ENCODE data around the gene GPR108.
A peak's percentile ranks its signal among the peaks of the same experiment; 100 is the strongest.
"Not testable (repeated sequence)": the region's sequence is repeated elsewhere in the genome, so short reads cannot be mapped to it uniquely, and the experiment has no call there.

GPR108 gene

GRCh38 chr19:6737284-6737872 lies at the start of gene GPR108:
GPR108 (minus strand) TSS chr19:6737580; CDS start chr19:6737576, 4 bp downstream.
- peaks cover 32 to 37% of the 10 kb centered on the region in 2 donors for H3K4me1 ChIP-seq (ENCODE audit: control insufficient read depth in 1 of 2, insufficient read depth in 2 of 2, low read length in 2 of 2)
- peak within 1 kb of the TSS; percentile 84 for H3K4me3 ChIP-seq (ENCODE audit: low read depth in 1 of 2, low read length in 2 of 2)
- no peaks in the 10 kb centered on the region for H3K27me3 ChIP-seq (ENCODE audit: control insufficient read depth in 1 of 2, insufficient read depth in 2 of 2, low read length in 2 of 2)
- H3K9ac ChIP-seq (ENCODE audit: low read depth in 1 of 2, low read length in 2 of 2), result peak within 1 kb of the TSS; percentile 74 to 88
- H3K36me3 ChIP-seq (ENCODE audit: control insufficient read depth in 1 of 2, insufficient read depth in 2 of 2, low read length in 2 of 2), result peaks cover 11 to 14% of the 10 kb centered on the region in 2 donors
- H3K27ac ChIP-seq (ENCODE audit: low read depth, low read length), result peak within 1 kb of the TSS; percentile 88
- H3K9me3 ChIP-seq (ENCODE audit: control insufficient read depth in 1 of 2, low read length in 2 of 2), result no peaks in the 10 kb centered on the region

- no peaks in the 10 kb centered on the region for H3K36me3 ChIP-seq (ENCODE audit: control insufficient read depth in 1 of 2, insufficient read depth in 2 of 2, low read length in 2 of 2)
- H3K4me3 ChIP-seq (ENCODE audit: low read depth in 1 of 2, low read length in 2 of 2), result no peak overlapping the region
- no peak overlapping the region for H3K9ac ChIP-seq (ENCODE audit: low read depth in 1 of 2, low read length in 2 of 2)
- H3K4me1 ChIP-seq (ENCODE audit: control insufficient read depth in 1 of 2, insufficient read depth in 2 of 2, low read length in 2 of 2), result peaks cover 0 to 8% of the 10 kb centered on the region in 2 donors
- H3K27me3 ChIP-seq (ENCODE audit: control insufficient read depth in 1 of 2, insufficient read depth in 2 of 2, low read length in 2 of 2), result no peaks in the 10 kb centered on the region
- no peak overlapping the region for H3K27ac ChIP-seq (ENCODE audit: low read depth, low read length)
- H3K9me3 ChIP-seq (ENCODE audit: control insufficient read depth in 1 of 2, low read length in 2 of 2), result no peaks in the 10 kb centered on the region
Measured at GRCh38 chr19:6779206-6779605, 41.8 kb upstream of the GPR108 start.

- Histone ChIP-seq H3K9ac (ENCODE audit: low read depth in 1 of 2, low read length in 2 of 2) (no peak overlapping the region), H3K9me3 (ENCODE audit: control insufficient read depth in 1 of 2, low read length in 2 of 2) (no peaks in the 10 kb centered on the region), H3K27ac (ENCODE audit: low read depth, low read length) (no peak overlapping the region), H3K27me3 (ENCODE audit: control insufficient read depth in 1 of 2, insufficient read depth in 2 of 2, low read length in 2 of 2) (no peaks in the 10 kb centered on the region), H3K4me1 (ENCODE audit: control insufficient read depth in 1 of 2, insufficient read depth in 2 of 2, low read length in 2 of 2) (peaks cover 0 to 8% of the 10 kb centered on the region in 2 donors), H3K4me3 (ENCODE audit: low read depth in 1 of 2, low read length in 2 of 2) (no peak overlapping the region), H3K36me3 (ENCODE audit: control insufficient read depth in 1 of 2, insufficient read depth in 2 of 2, low read length in 2 of 2) (no peaks in the 10 kb centered on the region)
Measured at GRCh38 chr19:6778386-6778785, 41.0 kb upstream of the GPR108 start.

DNA sequence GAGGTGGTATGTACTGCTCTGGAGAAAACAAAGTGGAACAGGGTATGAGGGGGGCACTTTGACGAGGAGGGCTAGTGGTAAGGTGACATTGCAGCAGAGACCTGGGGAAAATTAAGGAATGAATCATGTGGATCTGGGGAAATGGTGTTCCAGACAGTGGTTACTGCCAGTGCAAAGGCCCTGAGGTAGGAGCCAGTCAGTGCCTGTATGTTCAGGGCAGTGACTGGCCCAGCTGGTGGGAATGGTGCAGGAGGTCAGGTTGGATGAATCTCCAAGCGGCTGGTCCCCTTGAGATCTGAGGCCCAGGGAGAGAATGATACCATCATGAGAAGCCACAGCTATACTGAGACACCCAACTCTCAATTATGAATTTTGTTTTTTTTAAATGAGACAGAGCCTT lies 40.1 kb upstream of the GPR108 start:
- Histone ChIP-seq H3K36me3 (ENCODE audit: control insufficient read depth in 1 of 2, insufficient read depth in 2 of 2, low read length in 2 of 2) (no peaks in the 10 kb centered on the region), H3K9ac (ENCODE audit: low read depth in 1 of 2, low read length in 2 of 2) (no peak overlapping the region), H3K27ac (ENCODE audit: low read depth, low read length) (no peak overlapping the region), H3K4me1 (ENCODE audit: control insufficient read depth in 1 of 2, insufficient read depth in 2 of 2, low read length in 2 of 2) (peaks cover 0 to 8% of the 10 kb centered on the region in 2 donors), H3K9me3 (ENCODE audit: control insufficient read depth in 1 of 2, low read length in 2 of 2) (no peaks in the 10 kb centered on the region), H3K27me3 (ENCODE audit: control insufficient read depth in 1 of 2, insufficient read depth in 2 of 2, low read length in 2 of 2) (peaks cover 0 to 4% of the 10 kb centered on the region in 2 donors), H3K4me3 (ENCODE audit: low read depth in 1 of 2, low read length in 2 of 2) (no peak overlapping the region)

DNA sequence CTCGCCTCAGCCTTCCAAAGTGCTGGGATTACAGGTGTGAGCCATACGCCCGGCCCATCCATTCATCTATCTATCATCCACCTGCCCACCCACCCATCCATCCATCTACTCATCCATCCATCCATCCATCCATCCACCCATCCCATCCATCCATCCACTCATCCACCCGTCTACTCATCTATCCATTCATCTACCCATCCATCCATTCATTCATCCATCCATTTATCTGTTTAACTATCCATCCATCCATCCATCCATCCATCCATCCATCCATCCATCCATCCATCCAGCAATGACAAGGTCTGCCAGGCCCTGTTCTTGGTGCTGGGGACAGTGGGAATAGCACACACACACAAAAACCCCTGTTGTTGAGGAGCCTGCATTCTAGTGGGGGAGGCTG lies 39.6 kb upstream of the GPR108 start:
- Histone ChIP-seq H3K27me3 (ENCODE audit: control insufficient read depth in 1 of 2, insufficient read depth in 2 of 2, low read length in 2 of 2) (peaks cover 0 to 4% of the 10 kb centered on the region in 2 donors), H3K36me3 (ENCODE audit: control insufficient read depth in 1 of 2, insufficient read depth in 2 of 2, low read length in 2 of 2) (no peaks in the 10 kb centered on the region), H3K9ac (ENCODE audit: low read depth in 1 of 2, low read length in 2 of 2) (no peak overlapping the region), H3K9me3 (ENCODE audit: control insufficient read depth in 1 of 2, low read length in 2 of 2) (no peaks in the 10 kb centered on the region), H3K27ac (ENCODE audit: low read depth, low read length) (no peak overlapping the region), H3K4me3 (ENCODE audit: low read depth in 1 of 2, low read length in 2 of 2) (no peak overlapping the region), H3K4me1 (ENCODE audit: control insufficient read depth in 1 of 2, insufficient read depth in 2 of 2, low read length in 2 of 2) (peaks cover 0 to 11% of the 10 kb centered on the region in 2 donors)

- H3K27ac ChIP-seq (ENCODE audit: low read depth, low read length); H3K36me3 ChIP-seq (ENCODE audit: control insufficient read depth in 1 of 2, insufficient read depth in 2 of 2, low read length in 2 of 2): not testable (repeated sequence)
Measured at GRCh38 chr19:6776045-6776444, 38.7 kb upstream of the GPR108 start.

GRCh38 chr19:6774821-6775707 lies 37.7 kb upstream of the GPR108 start:
- Histone ChIP-seq H3K27ac (ENCODE audit: low read depth, low read length) (no peak overlapping the region), H3K9me3 (ENCODE audit: control insufficient read depth in 1 of 2, low read length in 2 of 2) (no peaks in the 10 kb centered on the region), H3K4me3 (ENCODE audit: low read depth in 1 of 2, low read length in 2 of 2) (no peak overlapping the region), H3K27me3 (ENCODE audit: control insufficient read depth in 1 of 2, insufficient read depth in 2 of 2, low read length in 2 of 2) (peaks cover 0 to 4% of the 10 kb centered on the region in 2 donors), H3K36me3 (ENCODE audit: control insufficient read depth in 1 of 2, insufficient read depth in 2 of 2, low read length in 2 of 2) (no peaks in the 10 kb centered on the region), H3K4me1 (ENCODE audit: control insufficient read depth in 1 of 2, insufficient read depth in 2 of 2, low read length in 2 of 2) (peaks cover 0 to 12% of the 10 kb centered on the region in 2 donors), H3K9ac (ENCODE audit: low read depth in 1 of 2, low read length in 2 of 2) (no peak overlapping the region)

More at GRCh38 chr19:6776045-6776444, 38.7 kb upstream of the GPR108 start:
- H3K4me1 ChIP-seq (ENCODE audit: control insufficient read depth in 1 of 2, insufficient read depth in 2 of 2, low read length in 2 of 2), result peaks cover 0 to 12% of the 10 kb centered on the region in 2 donors
- not testable (repeated sequence) for H3K9ac ChIP-seq (ENCODE audit: low read depth in 1 of 2, low read length in 2 of 2); H3K9me3 ChIP-seq (ENCODE audit: control insufficient read depth in 1 of 2, low read length in 2 of 2); H3K4me3 ChIP-seq (ENCODE audit: low read depth in 1 of 2, low read length in 2 of 2); H3K27me3 ChIP-seq (ENCODE audit: control insufficient read depth in 1 of 2, insufficient read depth in 2 of 2, low read length in 2 of 2)

DNA sequence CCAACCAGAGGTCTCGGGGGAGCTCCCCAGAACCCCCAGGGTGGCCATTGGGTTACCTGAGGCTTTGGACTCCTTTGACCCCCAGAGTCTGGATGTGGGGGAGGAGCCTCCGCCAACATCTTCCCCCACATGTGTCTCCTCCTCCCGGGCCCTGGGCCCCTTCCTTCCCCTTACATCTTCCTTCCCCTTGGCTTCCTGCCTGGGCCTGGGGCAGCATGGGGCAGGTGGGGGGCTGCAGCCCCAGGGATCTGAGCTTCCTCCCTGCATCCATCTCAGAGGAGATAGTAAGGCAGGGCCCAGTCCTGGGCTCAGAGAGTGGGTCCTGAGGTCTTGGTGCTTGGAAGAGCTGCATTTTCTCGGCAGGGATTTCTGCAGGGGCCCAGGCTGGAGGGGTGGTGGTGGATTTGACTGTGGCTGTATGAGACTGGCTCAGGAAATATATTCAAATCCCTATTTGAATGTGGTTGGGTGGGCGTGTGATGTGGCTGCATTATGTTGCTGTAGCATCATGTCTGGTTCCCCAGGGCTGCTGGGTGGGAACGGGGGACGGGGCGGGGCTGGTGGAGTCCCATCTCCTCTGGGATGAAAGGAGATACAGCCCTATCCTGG lies 36.0 kb upstream of the GPR108 start:
- peak overlapping the region; percentile 72 to 76 for H3K4me3 ChIP-seq (ENCODE audit: low read depth in 1 of 2, low read length in 2 of 2)
- peaks cover 0 to 4% of the 10 kb centered on the region in 2 donors for H3K27me3 ChIP-seq (ENCODE audit: control insufficient read depth in 1 of 2, insufficient read depth in 2 of 2, low read length in 2 of 2)
- H3K9ac ChIP-seq (ENCODE audit: low read depth in 1 of 2, low read length in 2 of 2), result peak overlapping the region; percentile 57 to 59
- H3K36me3 ChIP-seq (ENCODE audit: control insufficient read depth in 1 of 2, insufficient read depth in 2 of 2, low read length in 2 of 2), result no peaks in the 10 kb centered on the region
- H3K27ac ChIP-seq (ENCODE audit: low read depth, low read length), result no peak overlapping the region
- H3K4me1 ChIP-seq (ENCODE audit: control insufficient read depth in 1 of 2, insufficient read depth in 2 of 2, low read length in 2 of 2), result peaks cover 0 to 12% of the 10 kb centered on the region in 2 donors
- no peaks in the 10 kb centered on the region for H3K9me3 ChIP-seq (ENCODE audit: control insufficient read depth in 1 of 2, low read length in 2 of 2)

- Histone ChIP-seq H3K9me3 (ENCODE audit: control insufficient read depth in 1 of 2, low read length in 2 of 2) (no peaks in the 10 kb centered on the region), H3K4me1 (ENCODE audit: control insufficient read depth in 1 of 2, insufficient read depth in 2 of 2, low read length in 2 of 2) (peaks cover 0 to 17% of the 10 kb centered on the region in 2 donors), H3K27ac (ENCODE audit: low read depth, low read length) (no peak overlapping the region), H3K36me3 (ENCODE audit: control insufficient read depth in 1 of 2, insufficient read depth in 2 of 2, low read length in 2 of 2) (no peaks in the 10 kb centered on the region), H3K9ac (ENCODE audit: low read depth in 1 of 2, low read length in 2 of 2) (peak overlapping the region; percentile 57 to 59), H3K4me3 (ENCODE audit: low read depth in 1 of 2, low read length in 2 of 2) (peak overlapping the region; percentile 72 to 76), H3K27me3 (ENCODE audit: control insufficient read depth in 1 of 2, insufficient read depth in 2 of 2, low read length in 2 of 2) (peaks cover 0 to 4% of the 10 kb centered on the region in 2 donors)
Measured at GRCh38 chr19:6772866-6773322, 35.5 kb upstream of the GPR108 start.
